DMS79 treated with DMSO at 0.1 percent for 48 hours (cell line): ENCODE data around the gene CLOCK.
"Not testable (repeated sequence)": the region's sequence is repeated elsewhere in the genome, so short reads cannot be mapped to it uniquely, and the experiment has no call there.

Experiments
- DNase-seq: peaks from one replicate; lab custom pipeline; 2025; lab: John Stamatoyannopoulos, UW

Gene CLOCK, protein sequence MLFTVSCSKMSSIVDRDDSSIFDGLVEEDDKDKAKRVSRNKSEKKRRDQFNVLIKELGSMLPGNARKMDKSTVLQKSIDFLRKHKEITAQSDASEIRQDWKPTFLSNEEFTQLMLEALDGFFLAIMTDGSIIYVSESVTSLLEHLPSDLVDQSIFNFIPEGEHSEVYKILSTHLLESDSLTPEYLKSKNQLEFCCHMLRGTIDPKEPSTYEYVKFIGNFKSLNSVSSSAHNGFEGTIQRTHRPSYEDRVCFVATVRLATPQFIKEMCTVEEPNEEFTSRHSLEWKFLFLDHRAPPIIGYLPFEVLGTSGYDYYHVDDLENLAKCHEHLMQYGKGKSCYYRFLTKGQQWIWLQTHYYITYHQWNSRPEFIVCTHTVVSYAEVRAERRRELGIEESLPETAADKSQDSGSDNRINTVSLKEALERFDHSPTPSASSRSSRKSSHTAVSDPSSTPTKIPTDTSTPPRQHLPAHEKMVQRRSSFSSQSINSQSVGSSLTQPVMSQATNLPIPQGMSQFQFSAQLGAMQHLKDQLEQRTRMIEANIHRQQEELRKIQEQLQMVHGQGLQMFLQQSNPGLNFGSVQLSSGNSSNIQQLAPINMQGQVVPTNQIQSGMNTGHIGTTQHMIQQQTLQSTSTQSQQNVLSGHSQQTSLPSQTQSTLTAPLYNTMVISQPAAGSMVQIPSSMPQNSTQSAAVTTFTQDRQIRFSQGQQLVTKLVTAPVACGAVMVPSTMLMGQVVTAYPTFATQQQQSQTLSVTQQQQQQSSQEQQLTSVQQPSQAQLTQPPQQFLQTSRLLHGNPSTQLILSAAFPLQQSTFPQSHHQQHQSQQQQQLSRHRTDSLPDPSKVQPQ

DNA sequence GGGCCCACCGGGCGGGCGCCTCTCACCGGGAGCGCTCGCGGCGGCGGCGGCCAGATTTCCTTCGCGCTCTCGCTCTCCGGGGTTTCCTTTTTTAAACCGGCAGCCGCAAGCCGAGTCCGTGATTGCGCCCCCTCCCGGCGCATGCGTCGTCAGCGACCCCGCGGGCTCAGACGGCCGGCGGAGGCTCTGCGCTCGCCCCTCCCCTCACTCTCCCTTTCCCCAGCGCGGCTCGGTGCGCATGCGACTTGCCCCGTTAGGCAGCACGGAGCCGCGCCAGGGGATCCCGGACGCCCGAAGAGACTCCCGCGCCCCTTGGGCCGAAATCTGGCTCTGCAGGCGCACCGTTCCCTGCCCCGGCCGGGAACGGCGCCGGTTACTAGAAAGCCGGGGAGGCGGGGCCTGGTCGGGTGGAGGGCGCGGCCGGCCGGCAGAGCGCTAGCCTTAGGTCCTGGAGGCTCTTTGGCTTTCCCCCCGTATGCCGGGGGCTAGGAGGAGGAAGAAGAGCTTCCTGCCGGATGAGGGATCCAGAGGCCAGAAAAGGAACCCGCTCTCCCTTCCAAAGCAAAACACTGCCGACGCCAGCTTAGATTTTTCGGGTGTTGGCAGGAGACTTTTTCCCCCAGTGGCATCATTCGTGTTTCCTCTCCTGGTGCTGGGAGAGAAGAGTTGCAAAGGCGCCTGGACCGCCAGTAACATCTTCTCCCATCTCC, at the start of gene CLOCK:
Gene CLOCK, minus strand, starts transcription at position 154 of the 710 bp plus-strand sequence. CDS start 64,124 bp downstream, outside the sequence.
- peak; percentile 70 for DNase-seq

DNA sequence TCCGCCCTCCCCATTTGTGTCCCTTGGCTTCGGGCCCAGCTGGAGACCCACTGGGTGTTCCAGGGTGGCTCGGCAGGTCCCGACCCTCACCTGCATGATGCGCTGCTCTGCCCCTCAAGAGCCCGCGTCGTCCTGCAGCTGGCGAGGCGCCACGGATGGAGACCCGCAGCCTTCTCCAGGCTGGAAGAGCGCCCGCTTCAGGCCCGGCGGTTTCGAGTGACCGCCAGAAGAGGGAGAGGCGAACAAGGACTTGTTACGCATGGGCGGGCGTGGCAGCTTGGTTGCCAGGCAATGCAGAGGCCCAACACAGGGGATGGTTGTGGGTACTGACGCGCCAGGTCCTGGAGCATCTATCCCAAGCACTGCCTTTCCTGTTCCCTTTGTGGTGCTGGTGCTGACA, 45.3 kb upstream of the CLOCK start, which contains the start of gene PDCL2:
Gene PDCL2, minus strand, starts transcription at position 232 of the 400 bp plus-strand sequence. Its CDS starts 136 bp downstream, at position 96.
- DNase-seq: no peak

DNA sequence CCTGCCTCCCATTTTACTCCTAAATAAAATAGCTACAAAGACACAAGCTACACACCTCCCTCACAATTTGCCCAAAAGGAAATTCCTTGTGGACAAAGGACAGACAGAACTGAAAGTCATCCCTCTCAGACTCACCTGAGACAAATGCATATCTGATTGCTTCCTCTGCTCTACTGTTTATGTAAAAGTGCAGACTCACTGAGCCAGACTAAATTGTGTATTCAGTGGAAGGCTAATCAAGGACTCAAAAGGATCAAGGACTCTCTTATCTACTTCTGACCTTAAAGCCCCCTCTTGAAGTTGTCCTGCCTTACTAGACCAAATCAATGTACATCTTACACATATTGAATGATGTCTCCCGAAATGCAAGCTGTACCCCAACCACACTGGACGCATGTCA, 41.5 kb upstream of the CLOCK start:
- DNase-seq: no peak

DNA sequence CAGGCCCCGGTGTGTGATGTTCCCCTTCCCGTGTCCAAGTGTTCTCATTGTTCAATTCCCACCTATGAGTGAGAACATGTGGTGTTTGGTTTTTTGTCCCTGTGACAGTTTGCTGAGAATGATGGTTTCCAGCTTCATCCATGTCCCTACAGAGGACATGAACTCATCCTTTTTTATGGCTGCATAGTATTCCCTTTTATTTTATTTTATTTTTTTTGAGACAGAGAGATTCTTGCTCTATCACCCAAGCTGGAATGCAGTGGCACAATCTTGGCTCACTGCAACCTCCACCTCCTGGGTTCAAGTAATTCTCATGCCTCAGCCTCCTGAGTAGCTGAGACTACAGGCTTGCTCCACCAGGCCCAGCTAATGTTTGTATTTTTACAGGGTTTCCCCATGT, 36.1 kb upstream of the CLOCK start:
- DNase-seq: not testable (repeated sequence)

DNA sequence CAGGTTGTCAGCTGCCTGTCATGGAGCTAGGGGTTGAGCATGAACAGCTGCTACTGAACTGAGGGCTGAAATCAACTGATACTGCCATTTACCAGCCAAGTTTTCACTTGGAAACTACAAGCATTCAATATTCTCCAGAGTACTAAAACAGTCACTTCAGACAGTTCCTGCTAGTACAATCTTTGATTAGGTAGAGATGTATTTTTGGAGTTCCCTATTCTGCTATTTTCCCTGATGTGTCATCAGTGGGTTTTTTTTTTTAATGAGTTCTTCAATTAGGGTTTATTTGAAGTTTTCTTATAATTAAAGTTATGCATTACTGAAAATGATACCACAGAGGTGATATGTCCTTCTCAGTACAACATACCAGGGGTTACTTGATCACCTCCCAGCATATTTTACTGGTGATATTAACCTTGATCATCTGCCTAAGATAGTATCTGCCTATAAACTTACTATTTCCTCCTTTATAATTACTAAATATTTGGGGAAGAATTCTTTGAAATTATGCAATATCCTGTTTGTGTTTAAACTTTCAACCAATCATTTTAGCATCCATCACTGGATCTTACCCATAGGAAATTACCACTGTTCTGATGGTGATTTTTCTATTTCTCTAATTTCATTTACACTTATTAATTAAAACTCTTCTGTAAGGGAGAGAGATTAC, 31.8 kb upstream of the CLOCK start:
- no peak for DNase-seq

DNA sequence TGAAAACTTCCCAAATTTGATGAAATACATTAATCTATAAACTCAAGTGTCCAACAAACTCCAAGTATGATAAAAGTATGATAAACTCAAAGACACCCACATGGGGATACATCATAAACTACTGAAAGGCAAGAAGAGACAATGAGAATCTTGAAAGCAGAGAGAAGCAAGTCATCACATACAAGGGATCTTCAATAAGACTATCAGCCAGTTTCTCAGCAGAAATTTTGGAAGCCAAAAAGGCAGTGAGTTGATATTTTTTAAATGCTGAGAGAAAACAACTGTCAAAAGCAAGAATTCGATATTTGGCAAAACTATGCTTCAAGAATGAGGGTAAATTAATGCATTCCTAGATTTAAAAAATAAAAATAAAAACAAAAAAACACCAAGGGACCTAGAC, 28.8 kb upstream of the CLOCK start:
- no peak for DNase-seq

DNA sequence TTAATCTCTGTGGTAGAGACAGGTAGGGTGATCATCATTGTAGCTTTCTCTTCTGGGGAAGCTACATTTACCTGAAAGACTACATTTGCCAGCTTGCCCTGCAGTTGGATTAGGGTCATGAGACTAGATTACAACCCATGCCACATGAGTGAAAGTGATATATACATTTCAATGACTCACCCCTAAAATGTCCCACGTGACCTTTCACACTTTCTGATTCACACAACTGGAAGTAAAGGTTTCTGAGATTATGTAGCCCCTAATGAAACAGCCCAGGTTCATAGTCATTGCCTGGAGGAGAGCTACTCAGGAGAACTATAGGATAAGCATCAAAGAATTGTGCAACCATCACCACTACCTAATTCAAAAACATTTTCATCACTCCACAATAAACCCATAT, 27.5 kb upstream of the CLOCK start:
- no peak for DNase-seq

DNA sequence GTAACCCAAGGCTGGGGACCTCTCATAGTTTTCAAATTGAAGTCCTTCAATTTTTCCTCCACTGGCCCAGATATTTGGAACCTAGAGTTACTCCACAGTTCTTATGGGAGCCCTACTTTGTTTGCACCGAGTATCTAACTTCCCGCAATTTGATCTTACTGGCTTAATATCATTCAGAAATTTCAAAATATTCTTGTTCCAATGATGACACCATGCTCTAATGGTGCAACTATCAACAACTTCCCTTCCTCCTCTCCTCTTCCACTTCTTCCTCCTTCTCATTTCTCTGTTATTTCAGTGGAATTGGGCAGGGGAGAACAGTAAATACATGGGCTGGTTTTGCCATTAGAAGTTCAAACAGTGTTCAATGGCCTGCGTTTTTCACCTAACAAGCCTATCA, 25.1 kb upstream of the CLOCK start:
- no peak for DNase-seq

DNA sequence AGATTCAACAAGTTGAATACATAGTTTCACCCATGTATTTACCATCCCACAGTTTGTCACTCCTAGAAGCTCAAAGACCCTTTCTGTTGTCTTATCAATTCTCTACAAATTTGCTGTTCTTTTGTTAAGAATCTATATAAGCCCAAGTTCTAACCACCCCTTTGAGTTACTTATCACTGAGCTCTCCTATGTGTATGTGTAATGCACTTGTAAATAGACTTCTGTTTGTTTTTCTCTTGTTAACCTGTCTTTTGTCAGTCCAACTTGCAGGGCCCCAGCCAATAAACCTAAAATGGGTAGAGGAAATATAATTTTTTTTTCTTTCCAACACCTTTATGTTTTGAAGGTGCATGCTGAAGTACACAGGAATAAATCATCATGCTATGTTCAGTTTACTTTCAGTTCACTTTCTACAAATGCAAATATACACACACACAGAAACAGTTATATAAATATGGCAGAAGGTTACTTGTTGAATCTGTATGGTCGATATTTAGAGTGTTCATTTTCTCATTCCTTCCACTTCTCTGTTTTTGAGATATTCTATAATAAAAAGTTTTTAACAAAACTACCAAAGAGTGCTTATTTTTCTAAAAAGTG, 22.3 kb upstream of the CLOCK start:
- no peak for DNase-seq

DNA sequence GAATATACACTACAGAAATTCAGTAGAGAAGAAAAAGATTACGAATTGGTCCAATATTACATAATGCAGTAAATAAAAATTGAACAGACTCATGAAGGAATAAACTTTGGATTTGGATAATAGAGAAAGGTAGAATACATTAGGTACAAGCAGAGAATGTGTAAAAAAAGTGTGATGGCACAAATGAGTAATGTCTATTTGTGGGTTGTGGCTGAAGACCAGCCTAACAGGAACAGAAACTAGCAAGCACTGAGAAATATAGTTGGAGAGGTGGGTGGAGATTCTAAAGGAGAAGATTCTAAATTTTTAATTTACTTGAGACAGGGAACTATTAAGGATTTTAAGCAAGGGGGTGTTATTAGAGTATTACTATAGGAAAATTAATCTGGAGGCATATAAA, 15.2 kb upstream of the CLOCK start:
- DNase-seq: no peak

DNA sequence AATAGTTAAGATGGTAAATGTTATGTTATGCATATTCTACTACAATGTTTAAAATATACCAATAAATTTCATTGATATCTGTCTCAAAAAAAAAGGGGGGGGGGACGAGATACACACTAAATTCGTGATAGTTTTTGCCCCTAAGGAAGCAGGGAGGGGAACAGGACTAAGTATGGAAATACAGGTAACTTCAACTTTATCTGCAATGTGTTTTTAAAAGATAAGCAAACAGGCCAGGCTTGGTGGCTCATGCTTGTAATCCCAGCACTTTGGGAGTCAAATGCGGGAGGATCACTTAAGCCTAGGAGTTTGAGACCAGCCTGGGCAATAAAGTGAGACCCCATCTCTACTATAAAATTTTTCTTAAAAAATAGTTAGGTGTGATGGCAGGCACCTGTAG, 13.4 kb upstream of the CLOCK start:
- no peak for DNase-seq

DNA sequence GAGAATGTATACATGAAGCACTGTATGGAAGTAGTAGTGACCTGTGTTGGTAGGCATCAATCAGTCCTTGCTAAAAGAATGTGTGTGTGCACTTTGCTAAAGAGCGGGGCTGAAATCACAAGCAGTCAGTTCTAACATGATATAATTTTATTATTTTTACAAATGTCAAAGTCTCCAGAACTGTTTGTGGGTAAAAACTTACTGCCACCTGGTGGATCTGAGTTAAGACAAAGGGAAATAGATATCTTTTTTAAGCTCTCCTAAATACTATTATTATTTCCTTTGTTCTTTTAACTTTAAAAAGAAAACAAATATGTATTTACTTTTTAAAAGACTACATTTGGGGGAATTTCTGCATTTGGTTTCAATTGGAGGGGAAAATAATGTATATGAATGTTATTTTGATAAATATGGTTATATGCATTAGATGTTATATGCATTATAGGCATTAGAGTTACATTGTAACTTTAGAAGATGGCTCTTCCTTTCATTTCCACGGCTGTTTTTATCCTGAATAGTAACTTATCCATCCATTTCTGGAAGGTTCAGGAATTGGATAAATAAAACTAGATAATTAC, 7.8 kb upstream of the CLOCK start:
- no peak for DNase-seq

DNA sequence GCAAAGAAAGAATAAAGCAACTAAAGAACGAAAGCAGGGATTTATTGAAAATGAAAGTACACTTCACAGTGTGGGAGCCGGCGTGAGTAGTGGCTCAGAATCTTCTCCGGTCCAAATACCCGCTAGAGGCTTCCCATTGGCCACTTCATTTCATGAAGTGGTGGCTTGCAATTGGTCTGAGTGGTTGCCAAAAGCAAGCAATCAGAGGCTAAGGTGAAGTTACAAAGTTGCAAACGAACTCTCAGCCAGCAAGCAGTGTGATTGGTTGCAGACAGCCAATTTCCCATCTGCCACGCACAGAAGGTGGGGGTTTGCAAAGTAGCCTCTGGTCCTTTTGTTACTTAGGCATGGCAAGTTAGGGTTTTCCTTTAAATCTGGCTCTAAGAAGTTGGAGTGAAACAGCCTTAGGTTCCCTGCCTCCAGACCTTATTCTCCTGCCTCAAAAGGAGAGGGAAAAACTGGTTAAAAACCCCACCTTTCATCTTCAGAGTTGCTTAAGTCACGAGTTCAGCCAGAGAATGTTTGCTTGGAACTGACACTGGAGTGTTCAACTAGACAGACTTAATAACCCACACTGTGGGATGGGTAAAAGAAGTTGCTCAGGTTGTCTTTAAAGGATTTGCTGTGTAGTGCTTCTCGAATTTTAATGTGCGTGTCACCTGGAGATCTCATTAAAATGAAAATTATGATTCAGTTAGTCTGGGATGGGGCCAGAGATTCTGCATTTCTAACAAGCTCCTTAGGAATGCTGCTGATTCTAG, 6.9 kb upstream of the CLOCK start:
- peak; percentile 58 for DNase-seq

DNA sequence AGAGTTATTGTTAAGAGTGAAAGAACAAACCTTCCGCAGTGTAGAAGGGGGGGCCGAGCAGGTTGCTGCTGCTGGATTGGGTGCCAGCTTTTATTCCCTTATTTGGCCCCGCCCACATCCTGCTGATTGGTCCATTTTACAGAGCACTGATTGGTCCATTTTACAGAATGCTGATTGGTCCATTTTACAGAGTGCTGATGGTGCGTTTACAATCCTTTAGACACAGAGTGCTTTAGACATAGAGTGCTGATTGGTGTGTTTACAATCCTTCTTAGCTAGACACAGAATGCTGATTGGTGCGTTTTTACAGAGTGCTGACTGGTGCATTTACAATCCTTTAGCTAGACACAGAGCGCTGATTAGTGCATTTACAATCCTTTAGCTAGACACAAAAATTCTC, 5.3 kb upstream of the CLOCK start:
- DNase-seq: not testable (repeated sequence)

DNA sequence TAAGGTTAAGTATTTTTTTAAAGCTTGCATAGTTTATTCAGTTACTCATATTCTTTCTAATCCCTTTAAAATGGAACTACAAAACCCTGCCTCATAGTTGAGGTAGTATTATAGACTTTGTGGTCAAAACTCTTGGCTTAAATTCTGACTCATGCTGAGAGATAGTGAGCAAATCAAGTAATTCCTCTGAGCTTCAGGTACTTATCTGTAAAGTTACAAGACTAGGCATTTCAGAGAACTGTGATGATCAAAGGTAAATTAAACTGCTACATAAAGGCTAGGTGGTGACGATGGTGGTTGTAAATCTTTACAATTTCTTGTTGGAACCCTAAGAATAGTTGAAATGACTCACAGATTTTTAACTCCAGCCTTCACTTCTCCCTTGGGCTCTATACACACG, 3.2 kb upstream of the CLOCK start:
- no peak for DNase-seq

DNA sequence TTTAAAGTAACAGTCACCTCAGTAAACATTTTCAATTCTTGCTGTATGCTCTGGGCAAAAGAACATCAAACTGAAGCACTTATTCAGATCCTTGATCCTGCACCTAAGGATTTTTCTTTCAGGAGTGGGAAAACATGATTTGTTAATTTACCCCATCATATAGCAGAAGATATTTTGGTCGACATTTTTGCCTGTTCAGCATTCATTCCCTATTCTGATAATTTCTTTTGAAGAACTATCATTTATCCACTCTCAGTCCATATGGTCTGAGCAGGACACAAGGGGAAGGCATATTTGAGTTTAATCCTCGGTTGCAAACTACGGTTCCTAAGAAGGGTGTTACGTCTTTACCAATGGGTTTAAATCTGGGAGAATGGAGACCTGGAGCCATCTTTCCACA, 1.2 kb upstream of the CLOCK start:
- peak; percentile 45 for DNase-seq

DNA sequence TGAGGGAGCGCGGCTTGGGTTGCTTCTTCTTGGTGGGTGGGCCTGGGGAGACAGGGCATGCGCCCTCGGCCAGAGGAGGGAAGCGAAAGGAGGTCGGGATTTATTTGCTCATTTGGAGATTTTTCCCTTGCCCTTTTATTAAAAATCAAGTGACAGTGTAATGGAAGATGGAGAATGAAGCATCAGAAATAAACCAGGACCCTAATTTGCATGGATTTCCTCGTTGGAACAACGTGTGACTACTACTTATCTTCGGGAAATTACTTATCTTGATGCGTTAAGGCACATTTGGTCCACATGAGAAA, 709 bp upstream of the CLOCK start:
- DNase-seq: peak; percentile 52

DNA sequence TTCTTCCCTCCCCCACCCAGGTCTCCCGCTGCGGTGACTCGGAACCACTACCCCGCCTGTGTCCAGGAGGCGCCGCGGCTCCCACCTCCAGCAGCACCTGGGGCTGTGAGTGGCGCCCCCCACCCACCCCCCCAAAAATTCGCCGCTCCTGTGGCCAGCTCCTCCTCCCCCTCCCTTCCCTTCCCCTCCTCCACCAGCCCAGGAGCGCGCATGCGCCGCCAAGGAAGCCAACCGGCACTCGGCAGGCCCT, 278 bp downstream of the CLOCK start:
- no peak for DNase-seq

DNA sequence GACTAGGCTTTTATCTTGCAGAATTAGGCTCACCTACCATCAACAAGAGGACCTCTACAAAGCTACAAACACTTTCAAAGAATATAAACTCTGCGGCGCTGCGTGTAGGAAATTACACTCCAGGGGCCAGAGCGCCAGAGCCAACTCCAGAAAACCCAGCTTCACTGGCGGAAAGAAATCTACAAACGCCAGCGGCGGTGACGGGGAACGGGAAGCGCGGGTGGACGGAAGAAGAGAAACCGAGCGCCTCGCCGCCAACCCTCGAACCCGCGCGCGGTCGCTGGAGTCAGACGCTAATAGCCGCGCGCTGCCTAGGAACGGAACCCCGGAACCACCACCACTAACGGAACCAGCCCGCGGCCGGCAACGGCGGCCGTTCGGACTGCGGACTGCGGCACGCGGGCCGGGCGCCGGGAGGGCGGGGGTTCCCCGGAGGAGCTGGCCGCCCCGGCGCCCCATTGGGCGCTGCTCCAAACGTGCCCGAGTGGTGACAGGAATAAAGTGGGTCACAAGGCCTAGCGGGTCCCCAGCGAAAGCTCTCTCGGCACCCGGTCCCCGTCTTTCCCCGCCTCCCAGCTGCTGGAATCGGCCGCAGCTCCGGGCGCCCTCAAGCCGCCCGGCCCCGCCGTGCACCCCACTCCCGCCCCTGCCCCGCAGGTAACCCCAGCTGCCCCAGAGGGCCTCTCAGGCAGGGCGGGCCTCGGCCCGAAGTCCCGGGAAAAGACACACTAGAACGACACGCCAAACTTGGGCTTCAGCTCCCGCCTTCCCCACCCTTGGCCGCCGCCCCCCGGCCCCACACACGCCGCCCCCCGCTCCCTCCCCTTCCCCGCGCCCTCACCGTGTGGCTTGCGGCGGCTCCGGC, 836 bp downstream of the CLOCK start:
- peak; percentile 69 for DNase-seq

DNA sequence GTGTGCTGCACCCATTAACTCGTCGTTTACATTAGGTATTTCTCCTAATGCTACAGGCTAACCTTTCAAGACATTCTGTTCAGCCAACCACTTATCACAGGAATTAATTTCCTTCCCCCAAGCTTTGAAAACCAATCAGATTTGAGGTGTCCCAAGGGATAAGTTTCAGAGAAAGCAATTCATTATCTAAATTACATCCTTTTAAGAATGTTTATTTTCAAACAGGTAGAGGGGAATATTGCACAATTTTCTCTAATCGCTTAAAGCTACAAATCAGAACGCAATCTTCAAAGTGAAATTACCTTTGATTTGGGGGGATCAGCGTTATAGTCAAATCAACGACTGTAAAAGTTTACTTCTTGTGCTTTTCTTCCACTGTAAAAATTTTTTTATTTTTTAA, 1.6 kb downstream of the CLOCK start:
- peak; percentile 23 for DNase-seq
